ENCODE results near the gene BRICD5.

Gene BRICD5

DNA sequence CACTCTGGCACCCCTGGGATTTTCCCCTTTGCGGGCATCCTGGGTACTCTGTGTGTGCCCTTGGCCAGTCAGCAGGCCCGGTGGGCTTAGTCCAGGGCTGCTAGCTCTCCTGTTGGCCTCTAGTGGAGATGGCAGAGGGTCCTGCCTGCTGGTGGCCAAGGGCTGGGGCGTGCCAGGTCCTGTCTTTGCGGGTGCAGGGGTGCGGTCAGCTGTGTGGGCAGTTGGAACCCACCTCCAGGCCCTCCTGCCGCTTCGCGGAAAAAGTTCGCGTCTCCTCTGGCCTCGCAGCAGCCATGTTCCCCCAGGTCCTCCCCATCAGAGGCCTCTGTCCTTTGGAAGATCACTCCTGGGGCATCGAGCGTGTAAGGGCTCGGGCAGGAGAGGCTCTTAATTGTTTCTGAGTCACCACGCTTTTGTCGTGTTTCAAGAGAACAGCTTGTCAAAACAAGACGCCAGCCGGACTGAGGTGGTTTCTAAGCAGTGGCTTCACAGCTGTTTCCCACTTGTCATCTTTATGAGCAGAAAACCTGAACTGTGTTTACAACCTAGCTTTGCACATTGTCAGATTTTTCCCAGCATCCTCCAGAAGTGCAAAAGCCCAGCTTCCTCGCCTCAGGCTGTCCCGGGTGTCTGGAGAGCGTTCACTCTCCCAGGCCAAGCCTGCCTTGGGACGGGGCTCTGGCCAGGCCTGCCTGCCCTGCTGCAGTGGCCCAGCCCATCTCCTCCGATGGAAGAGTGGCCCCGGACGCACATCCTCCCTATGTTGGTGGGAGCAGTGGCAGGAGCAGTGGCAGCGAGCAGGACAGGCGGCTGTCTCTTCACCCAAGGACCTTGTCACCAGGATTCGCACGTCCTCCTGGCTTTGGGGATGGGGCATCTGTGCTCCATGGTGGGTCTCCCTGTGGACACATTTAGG lies 20.6 kb upstream of the BRICD5 start:
- H3K14ac ChIP-seq (ENCODE audit: low read length) = no peak overlapping the region
- no peak overlapping the region for H3K23ac ChIP-seq (ENCODE audit: low read length)
- H2AK5ac ChIP-seq (ENCODE audit: low read length) = no peak overlapping the region
- no peak for DNase-seq
- H3K79me2 ChIP-seq (ENCODE audit: control insufficient read depth, insufficient read depth, low read length, poor library complexity) = peaks cover 2% of the 10 kb centered on the region
- no peak overlapping the region for H2BK12ac ChIP-seq (ENCODE audit: low read length)
- H4K12ac ChIP-seq (ENCODE audit: low read depth, low read length) = no peak overlapping the region
- H4K8ac ChIP-seq (ENCODE audit: low read depth, low read length) = no peak overlapping the region
- H3K4me3 ChIP-seq (ENCODE audit: low read depth, low read length) = no peak overlapping the region
- H2BK120ac ChIP-seq (ENCODE audit: insufficient read depth, low read length, poor library complexity) = no peak overlapping the region
- H3K9me3 ChIP-seq (ENCODE audit: insufficient read depth, low read depth, low read length) = peaks cover 8% of the 10 kb centered on the region
- peaks cover 3 to 10% of the 10 kb centered on the region in 2 experiments for H3K4me1 ChIP-seq (ENCODE audit: control insufficient read depth in 1 of 2, insufficient read depth in 2 of 2, low read length in 2 of 2)
- H3K36me3 ChIP-seq (ENCODE audit: control insufficient read depth in 1 of 2, insufficient read depth in 2 of 2, low read length in 2 of 2) = peaks cover 74 to 86% of the 10 kb centered on the region in 2 experiments
- no peak overlapping the region for H3K9ac ChIP-seq (ENCODE audit: low read length)
- H3K79me1 ChIP-seq (ENCODE audit: low read length) = no peaks in the 10 kb centered on the region
- no peak overlapping the region for H4K91ac ChIP-seq (ENCODE audit: low read depth, low read length)
- H3K4me2 ChIP-seq (ENCODE audit: low read length) = no peak overlapping the region
- WGBS (ENCODE audit: extremely low coverage, insufficient coverage, insufficient read length) = no CpG with 5 or more reads among the region's 29 CpGs
- no peak overlapping the region for H3K27ac ChIP-seq (ENCODE audit: low read depth, low read length)
- no peak overlapping the region for H2AFZ ChIP-seq (ENCODE audit: insufficient read depth, low read length, poor library complexity)
- H3K27me3 ChIP-seq (ENCODE audit: insufficient read depth, low read length) = peaks cover 2% of the 10 kb centered on the region
- no peak overlapping the region for H3K4ac ChIP-seq (ENCODE audit: low read depth, low read length)
- no peak overlapping the region for H2BK5ac ChIP-seq (ENCODE audit: low read depth, low read length, poor library complexity)
- H3K18ac ChIP-seq (ENCODE audit: low read length) = no peak overlapping the region

GRCh38 chr16:2230376-2230775 lies 19.7 kb upstream of the BRICD5 start:
- Histone ChIP-seq H2AK5ac (ENCODE audit: low read length) (no peak overlapping the region), H3K9me3 (ENCODE audit: insufficient read depth, low read depth, low read length) (peaks cover 7% of the 10 kb centered on the region), H2BK5ac (ENCODE audit: low read depth, low read length, poor library complexity) (no peak overlapping the region), H4K12ac (ENCODE audit: low read depth, low read length) (no peak overlapping the region), H3K4me3 (ENCODE audit: low read depth, low read length) (no peak overlapping the region), H3K36me3 (ENCODE audit: control insufficient read depth in 1 of 2, insufficient read depth in 2 of 2, low read length in 2 of 2) (peaks cover 67 to 78% of the 10 kb centered on the region in 2 experiments), H4K8ac (ENCODE audit: low read depth, low read length) (no peak overlapping the region), H3K27ac (ENCODE audit: low read depth, low read length) (no peak overlapping the region), H3K14ac (ENCODE audit: low read length) (no peak overlapping the region), H2BK12ac (ENCODE audit: low read length) (no peak overlapping the region), H3K9ac (ENCODE audit: low read length) (no peak overlapping the region), H3K4me1 (ENCODE audit: control insufficient read depth in 1 of 2, insufficient read depth in 2 of 2, low read length in 2 of 2) (peaks cover 0 to 5% of the 10 kb centered on the region in 2 experiments), H3K4ac (ENCODE audit: low read depth, low read length) (no peak overlapping the region), H2AFZ (ENCODE audit: insufficient read depth, low read length, poor library complexity) (no peak overlapping the region), H3K79me2 (ENCODE audit: control insufficient read depth, insufficient read depth, low read length, poor library complexity) (peaks cover 2% of the 10 kb centered on the region), H3K18ac (ENCODE audit: low read length) (no peak overlapping the region), H3K79me1 (ENCODE audit: low read length) (no peaks in the 10 kb centered on the region), H3K4me2 (ENCODE audit: low read length) (no peak overlapping the region), H3K27me3 (ENCODE audit: insufficient read depth, low read length) (no peaks in the 10 kb centered on the region), H2BK120ac (ENCODE audit: insufficient read depth, low read length, poor library complexity) (no peak overlapping the region), H4K91ac (ENCODE audit: low read depth, low read length) (no peak overlapping the region), H3K23ac (ENCODE audit: low read length) (no peak overlapping the region)
- no CpG with 5 or more reads among the region's 13 CpGs for WGBS (ENCODE audit: extremely low coverage, insufficient coverage, insufficient read length)
- DNase-seq = no peak

DNA sequence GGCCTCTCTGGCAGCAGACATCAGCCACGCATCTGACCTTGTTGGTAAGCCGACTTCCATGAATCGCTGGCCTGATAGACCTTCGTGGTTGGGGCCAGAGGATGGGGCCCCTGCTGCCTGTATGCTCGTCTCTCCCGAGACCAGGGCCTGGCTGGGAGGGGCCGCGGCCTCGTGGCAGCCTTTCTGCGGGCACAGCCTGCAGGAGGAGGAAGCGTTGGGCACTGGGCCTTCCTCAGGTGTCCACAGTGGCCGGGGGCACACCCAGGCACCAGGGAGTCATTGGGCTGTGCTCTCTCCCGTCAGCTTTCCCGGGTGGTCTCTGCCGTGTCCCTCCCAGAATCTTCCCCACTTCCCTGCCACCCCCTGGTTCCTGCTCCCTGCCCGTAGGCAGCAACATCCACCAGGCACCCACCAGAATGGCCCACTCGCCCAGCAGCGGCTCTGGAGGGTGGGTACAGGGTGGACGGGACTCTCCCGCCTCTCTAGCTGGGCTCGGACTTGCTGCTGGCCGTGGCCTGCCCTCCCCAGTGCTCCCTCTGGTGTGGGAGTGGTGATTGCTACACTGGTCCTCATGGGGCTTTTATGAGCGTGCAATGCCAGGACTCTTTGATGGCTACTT lies 19.1 kb upstream of the BRICD5 start:
- Histone ChIP-seq H4K12ac (ENCODE audit: low read depth, low read length) (no peak overlapping the region), H3K23ac (ENCODE audit: low read length) (no peak overlapping the region), H3K27ac (ENCODE audit: low read depth, low read length) (no peak overlapping the region), H3K79me1 (ENCODE audit: low read length) (no peaks in the 10 kb centered on the region), H3K27me3 (ENCODE audit: insufficient read depth, low read length) (no peaks in the 10 kb centered on the region), H3K14ac (ENCODE audit: low read length) (no peak overlapping the region), H3K4me3 (ENCODE audit: low read depth, low read length) (no peak overlapping the region), H3K79me2 (ENCODE audit: control insufficient read depth, insufficient read depth, low read length, poor library complexity) (peaks cover 5% of the 10 kb centered on the region), H3K9ac (ENCODE audit: low read length) (no peak overlapping the region), H2AFZ (ENCODE audit: insufficient read depth, low read length, poor library complexity) (no peak overlapping the region), H3K4ac (ENCODE audit: low read depth, low read length) (no peak overlapping the region), H2BK5ac (ENCODE audit: low read depth, low read length, poor library complexity) (no peak overlapping the region), H2BK12ac (ENCODE audit: low read length) (no peak overlapping the region), H2BK120ac (ENCODE audit: insufficient read depth, low read length, poor library complexity) (no peak overlapping the region), H3K18ac (ENCODE audit: low read length) (no peak overlapping the region), H3K4me1 (ENCODE audit: control insufficient read depth in 1 of 2, insufficient read depth in 2 of 2, low read length in 2 of 2) (peaks cover 0 to 5% of the 10 kb centered on the region in 2 experiments), H3K4me2 (ENCODE audit: low read length) (no peak overlapping the region), H4K91ac (ENCODE audit: low read depth, low read length) (no peak overlapping the region), H2AK5ac (ENCODE audit: low read length) (no peak overlapping the region), H3K36me3 (ENCODE audit: control insufficient read depth in 1 of 2, insufficient read depth in 2 of 2, low read length in 2 of 2) (peaks cover 63 to 72% of the 10 kb centered on the region in 2 experiments), H4K8ac (ENCODE audit: low read depth, low read length) (no peak overlapping the region), H3K9me3 (ENCODE audit: insufficient read depth, low read depth, low read length) (peaks cover 4% of the 10 kb centered on the region)
- WGBS (ENCODE audit: extremely low coverage, insufficient coverage, insufficient read length) = no CpG with 5 or more reads among the region's 23 CpGs
- DNase-seq = no peak

- Histone ChIP-seq H3K79me2 (ENCODE audit: control insufficient read depth, insufficient read depth, low read length, poor library complexity) (peaks cover 10% of the 10 kb centered on the region), H3K27me3 (ENCODE audit: insufficient read depth, low read length) (no peaks in the 10 kb centered on the region), H3K14ac (ENCODE audit: low read length) (no peak overlapping the region), H4K12ac (ENCODE audit: low read depth, low read length) (no peak overlapping the region), H3K79me1 (ENCODE audit: low read length) (no peaks in the 10 kb centered on the region), H2BK120ac (ENCODE audit: insufficient read depth, low read length, poor library complexity) (no peak overlapping the region), H2BK5ac (ENCODE audit: low read depth, low read length, poor library complexity) (no peak overlapping the region), H3K4me3 (ENCODE audit: low read depth, low read length) (no peak overlapping the region), H2AFZ (ENCODE audit: insufficient read depth, low read length, poor library complexity) (no peak overlapping the region), H3K9ac (ENCODE audit: low read length) (no peak overlapping the region), H3K18ac (ENCODE audit: low read length) (no peak overlapping the region), H3K4me2 (ENCODE audit: low read length) (no peak overlapping the region), H3K9me3 (ENCODE audit: insufficient read depth, low read depth, low read length) (peaks cover 4% of the 10 kb centered on the region), H4K8ac (ENCODE audit: low read depth, low read length) (no peak overlapping the region), H2BK12ac (ENCODE audit: low read length) (no peak overlapping the region), H3K27ac (ENCODE audit: low read depth, low read length) (no peak overlapping the region), H4K91ac (ENCODE audit: low read depth, low read length) (no peak overlapping the region), H3K4ac (ENCODE audit: low read depth, low read length) (no peak overlapping the region), H2AK5ac (ENCODE audit: low read length) (no peak overlapping the region), H3K36me3 (ENCODE audit: control insufficient read depth in 1 of 2, insufficient read depth in 2 of 2, low read length in 2 of 2) (peaks cover 56 to 66% of the 10 kb centered on the region in 2 experiments), H3K4me1 (ENCODE audit: control insufficient read depth in 1 of 2, insufficient read depth in 2 of 2, low read length in 2 of 2) (peaks cover 0 to 8% of the 10 kb centered on the region in 2 experiments), H3K23ac (ENCODE audit: low read length) (no peak overlapping the region)
- WGBS (ENCODE audit: extremely low coverage, insufficient coverage, insufficient read length) = no CpG with 5 or more reads among the region's 12 CpGs
- DNase-seq = no peak
Measured at GRCh38 chr16:2229091-2229490, 18.4 kb upstream of the BRICD5 start.
